DND-41 (cell line): ENCODE measurements around the gene ERAP2.

Experiments
- CTCF ChIP-seq: IDR thresholded peaks from 2 replicates; pipeline ENCODE4 v1.5.1; 2012; ENCODE audit warnings: borderline replicate concordance, low read length, moderate library complexity, mild to moderate bottlenecking; ENCODE audit not compliant: poor library complexity, severe bottlenecking; ENCODE audit errors: extremely low read depth
- EZH2 ChIP-seq: IDR thresholded peaks from 3 replicates; pipeline ENCODE4 v1.6.1; 2012; ENCODE audit warnings: borderline replicate concordance, low read depth, mild to moderate bottlenecking, moderate library complexity, low read length, inconsistent platforms; ENCODE audit not compliant: severe bottlenecking

- no peak for TF ChIP-seq CTCF
- TF ChIP-seq EZH2 = no peak
Observed at GRCh38 chr5:96834016-96834415, 42.3 kb upstream of the ERAP2 start.
